Measurements from ENCODE around the gene SMARCA2. TPM values are rescaled to one million over a fixed set of nuclear protein-coding genes. Genes with fewer than 3 reads are reported as not detected.

SMARCA2 gene
- total and polyA plus RNA-seq, 2 experiments from 2014 or later, result 19.9 to 43.0 TPM

GRCh38 chr9:2065704-2066103 lies 50.6 kb downstream of the SMARCA2 start:
- H3K27me3 ChIP-seq, result no peaks in the 10 kb centered on the region
- no peak for DNase-seq (ENCODE audit: low read depth in 1 of 2, low spot score in 1 of 2)
- H3K9me3 ChIP-seq (ENCODE audit: low read depth), result no peaks in the 10 kb centered on the region
- no peaks in the 10 kb centered on the region for H3K36me3 ChIP-seq
- H3K27ac ChIP-seq, result no peak overlapping the region
- no peak for TF ChIP-seq CTCF (IDR thresholded peaks at IDR 0.05; ENCODE audit: low read depth, low read length)
- no peak overlapping the region for H3K4me3 ChIP-seq
- H3K4me1 ChIP-seq (ENCODE audit: low read depth), result no peaks in the 10 kb centered on the region

GRCh38 chr9:2066312-2067273 lies 51.4 kb downstream of the SMARCA2 start:
- Histone ChIP-seq H3K9me3 (ENCODE audit: low read depth) (no peaks in the 10 kb centered on the region), H3K27ac (no peak overlapping the region), H3K36me3 (no peaks in the 10 kb centered on the region), H3K27me3 (no peaks in the 10 kb centered on the region), H3K4me3 (no peak overlapping the region), H3K4me1 (ENCODE audit: low read depth) (no peaks in the 10 kb centered on the region)
- peak in 1 of 2 donors; percentile 14 for DNase-seq (ENCODE audit: low read depth in 1 of 2, low spot score in 1 of 2)
- no peak for TF ChIP-seq CTCF (IDR thresholded peaks at IDR 0.05; ENCODE audit: low read depth, low read length)

GRCh38 chr9:2072752-2073405 lies 57.7 kb downstream of the SMARCA2 start:
- H3K36me3 ChIP-seq, result no peaks in the 10 kb centered on the region
- H3K27me3 ChIP-seq, result no peaks in the 10 kb centered on the region
- DNase-seq (ENCODE audit: low read depth in 1 of 2, low spot score in 1 of 2), result no peak
- H3K27ac ChIP-seq, result no peak overlapping the region
- H3K4me3 ChIP-seq, result no peak overlapping the region
- H3K4me1 ChIP-seq (ENCODE audit: low read depth), result no peaks in the 10 kb centered on the region
- TF ChIP-seq CTCF (IDR thresholded peaks at IDR 0.05; ENCODE audit: low read depth, low read length), result no peak
- no peaks in the 10 kb centered on the region for H3K9me3 ChIP-seq (ENCODE audit: low read depth)

GRCh38 chr9:2082772-2083171 lies 67.6 kb downstream of the SMARCA2 start:
- no peaks in the 10 kb centered on the region for H3K36me3 ChIP-seq
- H3K4me1 ChIP-seq (ENCODE audit: low read depth), result no peaks in the 10 kb centered on the region
- no peak for TF ChIP-seq CTCF (IDR thresholded peaks at IDR 0.05; ENCODE audit: low read depth, low read length)
- no peak overlapping the region for H3K27ac ChIP-seq
- H3K27me3 ChIP-seq, result no peaks in the 10 kb centered on the region
- H3K9me3 ChIP-seq (ENCODE audit: low read depth), result no peaks in the 10 kb centered on the region
- no peak for DNase-seq (ENCODE audit: low read depth in 1 of 2, low spot score in 1 of 2)
- H3K4me3 ChIP-seq, result no peak overlapping the region

- no peak for TF ChIP-seq CTCF (IDR thresholded peaks at IDR 0.05; ENCODE audit: low read depth, low read length)
- Histone ChIP-seq H3K4me1 (ENCODE audit: low read depth) (no peaks in the 10 kb centered on the region), H3K4me3 (no peak overlapping the region), H3K9me3 (ENCODE audit: low read depth) (no peaks in the 10 kb centered on the region), H3K27me3 (no peaks in the 10 kb centered on the region), H3K36me3 (no peaks in the 10 kb centered on the region), H3K27ac (no peak overlapping the region)
- DNase-seq (ENCODE audit: low read depth in 1 of 2, low spot score in 1 of 2), result no peak
These were observed 68.3 kb downstream of the SMARCA2 start for GRCh38 chr9:2083479-2083878.

Data from cardiac muscle cell (in vitro differentiated cells and primary cell).